Activated B cell treated with CpG ODN at 0.5 μM for 24 hours (primary cell): Measurements from ENCODE around the gene EGF. TPM values are rescaled to one million over a fixed set of nuclear protein-coding genes. Genes with fewer than 3 reads are reported as not detected.
"Not testable (repeated sequence)": the region's sequence is repeated elsewhere in the genome, so short reads cannot be mapped to it uniquely, and the experiment has no call there.

ENCODE experiments used
- ATAC-seq: fragments of 200-7000 bp; cut with Tn5 transposase; one replicate; pipeline ENCODE4 v1.10.0; 2021; ENCODE audit warnings: low read depth, mild to moderate bottlenecking, moderate library complexity
- CTCF ChIA-PET: fragments of 350-600 bp; sonication (Branson Sonifier 250); formaldehyde crosslinking; loops from one replicate; lab custom pipeline; 2021; ENCODE audit warnings: antibody characterized with exemption; lab: Charles Lee
- POLR2A ChIA-PET: fragments of 350-600 bp; sonication (Branson Sonifier 250); formaldehyde crosslinking; loops from one replicate; lab custom pipeline; 2021; ENCODE audit warnings: antibody characterized with exemption; lab: Charles Lee
- DNase-seq: peaks from one replicate; pipeline ENCODE4 v3.0.0; 2022
- H3K27ac Mint-ChIP-seq: one replicate; pipeline ENCODE4 v1.8.0; 2020; ENCODE audit warnings: mixed read lengths
- H3K27me3 Mint-ChIP-seq: one replicate; pipeline ENCODE4 v1.8.0; 2021; ENCODE audit warnings: mixed read lengths
- H3K36me3 Mint-ChIP-seq: one replicate; pipeline ENCODE4 v1.8.0; 2021; ENCODE audit warnings: low read depth, mixed read lengths
- H3K4me1 Mint-ChIP-seq: one replicate; pipeline ENCODE4 v1.8.0; 2021; ENCODE audit warnings: mixed read lengths
- H3K4me3 Mint-ChIP-seq: one replicate; pipeline ENCODE4 v1.8.0; 2020; ENCODE audit warnings: mild to moderate bottlenecking, mixed read lengths
- H3K9me3 Mint-ChIP-seq: one replicate; pipeline ENCODE4 v1.8.0; 2020; ENCODE audit warnings: mixed read lengths
- intact Hi-C: fragments of 100-400 bp; cut with micrococcal nuclease; formaldehyde crosslinking; loops from one replicate; pipeline ENCODE4 v1.15.1; 2024
- total RNA-seq: library from RNA; stranded (reverse); gene quantifications from 2 replicates; pipeline ENCODE4 v1.2.3, GENCODE V29; 2022
- TF ChIP-seq, protein P1 (sequence below): fragments of 200-600 bp; IDR thresholded peaks from one replicate; pipeline ENCODE4 v1.8.0; 2022; ENCODE audit warnings: antibody characterized with exemption, mild to moderate bottlenecking

EGF gene
- total RNA-seq, 1 donor from 2014 or later: not detected

DNA sequence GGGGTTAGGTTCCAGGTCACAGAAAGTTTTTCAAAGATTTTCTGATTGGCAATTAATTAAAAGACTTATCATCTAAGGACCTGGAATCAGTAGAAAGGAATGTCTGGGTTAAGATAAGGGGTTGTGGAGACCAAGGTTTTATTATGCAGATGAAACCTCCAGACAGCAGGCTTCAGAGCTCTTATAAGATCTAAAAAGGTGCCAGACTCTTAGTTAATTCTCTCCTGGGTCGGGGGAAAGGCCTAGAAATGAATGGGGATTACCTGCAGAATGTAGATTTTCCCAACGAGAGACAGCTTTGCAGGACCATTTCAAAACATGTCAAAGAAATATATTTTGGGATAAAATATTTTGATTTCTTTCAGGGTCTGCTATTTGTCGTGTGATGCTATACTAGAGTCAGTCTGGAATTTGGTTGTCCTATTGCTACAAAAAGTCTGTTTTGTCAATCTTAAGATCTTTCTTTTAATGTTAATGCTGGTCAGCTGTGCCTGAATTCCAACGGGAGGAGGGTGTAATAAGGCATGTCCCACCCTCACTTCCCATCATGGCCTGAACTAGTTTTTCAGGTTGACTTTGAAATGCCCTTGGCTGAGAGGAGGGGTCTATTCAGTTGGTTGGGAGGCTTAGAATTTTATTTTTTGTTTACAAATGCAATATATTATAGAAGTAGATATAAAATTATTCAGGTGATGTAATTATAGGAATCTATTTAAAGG, 15.8 kb downstream of the EGF start:
- ChIA-PET POLR2A (no interaction called here), CTCF (no interaction called here)
- DNase-seq (no peak), ATAC-seq (no peak)
- H3K36me3 Mint-ChIP-seq: no peaks in the 10 kb centered on the region
- TF ChIP-seq, protein P1, sequence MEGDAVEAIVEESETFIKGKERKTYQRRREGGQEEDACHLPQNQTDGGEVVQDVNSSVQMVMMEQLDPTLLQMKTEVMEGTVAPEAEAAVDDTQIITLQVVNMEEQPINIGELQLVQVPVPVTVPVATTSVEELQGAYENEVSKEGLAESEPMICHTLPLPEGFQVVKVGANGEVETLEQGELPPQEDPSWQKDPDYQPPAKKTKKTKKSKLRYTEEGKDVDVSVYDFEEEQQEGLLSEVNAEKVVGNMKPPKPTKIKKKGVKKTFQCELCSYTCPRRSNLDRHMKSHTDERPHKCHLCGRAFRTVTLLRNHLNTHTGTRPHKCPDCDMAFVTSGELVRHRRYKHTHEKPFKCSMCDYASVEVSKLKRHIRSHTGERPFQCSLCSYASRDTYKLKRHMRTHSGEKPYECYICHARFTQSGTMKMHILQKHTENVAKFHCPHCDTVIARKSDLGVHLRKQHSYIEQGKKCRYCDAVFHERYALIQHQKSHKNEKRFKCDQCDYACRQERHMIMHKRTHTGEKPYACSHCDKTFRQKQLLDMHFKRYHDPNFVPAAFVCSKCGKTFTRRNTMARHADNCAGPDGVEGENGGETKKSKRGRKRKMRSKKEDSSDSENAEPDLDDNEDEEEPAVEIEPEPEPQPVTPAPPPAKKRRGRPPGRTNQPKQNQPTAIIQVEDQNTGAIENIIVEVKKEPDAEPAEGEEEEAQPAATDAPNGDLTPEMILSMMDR: no peak
- no peak overlapping the region for H3K4me3 Mint-ChIP-seq
- no peaks in the 10 kb centered on the region for H3K4me1 Mint-ChIP-seq
- H3K9me3 Mint-ChIP-seq: no peaks in the 10 kb centered on the region
- no peak overlapping the region for H3K27ac Mint-ChIP-seq
- intact Hi-C loops: no loop called here
- H3K27me3 Mint-ChIP-seq: no peaks in the 10 kb centered on the region

DNA sequence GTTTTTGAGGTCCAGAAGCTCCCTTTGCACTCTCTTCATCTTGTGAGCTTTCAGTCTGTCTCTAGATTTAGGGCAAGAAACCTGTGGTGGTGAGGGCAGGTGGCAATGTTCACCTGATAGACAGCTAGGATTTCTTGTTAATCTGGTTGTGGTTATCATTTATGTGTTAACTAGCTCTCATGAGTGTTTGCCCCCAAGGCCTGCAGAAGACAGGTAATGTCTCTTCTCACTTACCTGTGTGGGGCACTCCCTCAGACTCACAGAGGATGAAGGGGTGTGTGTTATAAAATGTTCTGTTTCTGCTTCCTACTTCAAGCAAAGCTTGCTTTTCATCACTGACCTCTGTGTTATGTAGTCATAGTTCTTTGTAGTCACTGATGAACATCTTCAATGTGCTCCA, 17.8 kb downstream of the EGF start:
- Mint-ChIP-seq H3K36me3 (no peaks in the 10 kb centered on the region), H3K4me1 (no peaks in the 10 kb centered on the region), H3K4me3 (no peak overlapping the region), H3K9me3 (no peaks in the 10 kb centered on the region), H3K27me3 (no peaks in the 10 kb centered on the region), H3K27ac (no peak overlapping the region)
- ATAC-seq (no peak), DNase-seq (no peak)
- TF ChIP-seq, protein P1: no peak
- ChIA-PET CTCF (no interaction called here), POLR2A (interaction anchor here (0.5 kb wide), 1 partner anchor 126 kb away, joined by 7 read pairs; no protein-coding TSS in a partner anchor)
- intact Hi-C loops: no loop called here

DNA sequence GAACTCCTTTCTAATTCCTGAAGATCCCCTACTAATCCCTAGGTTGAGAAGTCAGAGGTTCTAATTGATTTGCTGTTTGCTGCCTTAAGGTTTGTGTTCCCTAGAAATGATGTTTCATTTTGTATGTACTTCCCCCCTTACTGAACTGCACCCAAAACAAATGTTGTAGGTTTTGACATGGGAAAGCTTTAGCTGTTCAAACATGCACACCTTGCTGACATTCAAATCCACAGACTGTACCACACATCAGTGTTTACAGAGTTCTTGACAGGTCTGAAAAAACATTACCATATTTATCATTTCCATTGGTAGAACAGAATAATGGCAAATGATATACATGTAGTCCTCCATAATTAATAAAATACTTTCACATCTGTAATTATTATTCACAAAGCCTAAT, 18.2 kb downstream of the EGF start:
- ATAC-seq (no peak), DNase-seq (no peak)
- Mint-ChIP-seq H3K4me1 (no peaks in the 10 kb centered on the region), H3K36me3 (no peaks in the 10 kb centered on the region), H3K27ac (no peak overlapping the region), H3K9me3 (no peaks in the 10 kb centered on the region), H3K4me3 (no peak overlapping the region), H3K27me3 (no peaks in the 10 kb centered on the region)
- ChIA-PET POLR2A (interaction anchor here (0.5 kb wide), 1 partner anchor 127 kb away, joined by 7 read pairs; no protein-coding TSS in a partner anchor), CTCF (no interaction called here)
- intact Hi-C loops: no loop called here
- TF ChIP-seq, protein P1: no peak

DNA sequence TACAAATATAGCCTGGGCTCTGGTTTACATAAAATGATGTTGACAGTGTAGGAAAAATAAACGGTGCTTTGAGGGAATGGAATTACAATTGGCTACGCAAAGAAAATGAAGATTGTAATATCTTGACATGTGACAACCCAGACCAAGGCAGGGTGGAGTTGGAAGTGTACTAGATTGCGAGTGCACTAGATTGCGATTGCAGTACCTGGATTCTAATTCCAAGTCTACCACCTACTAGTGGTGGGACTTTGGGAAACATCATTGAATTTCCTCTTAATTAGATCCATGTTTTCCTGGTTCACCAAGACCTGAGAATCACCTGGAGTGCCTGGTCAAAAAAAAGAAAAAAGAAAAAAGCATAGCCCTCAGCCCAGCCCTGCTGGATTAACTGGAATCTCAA, 18.6 kb downstream of the EGF start:
- CTCF ChIA-PET: no interaction called here
- Mint-ChIP-seq H3K36me3 (no peaks in the 10 kb centered on the region), H3K4me1 (no peaks in the 10 kb centered on the region), H3K4me3 (no peak overlapping the region), H3K9me3 (no peaks in the 10 kb centered on the region), H3K27ac (no peak overlapping the region), H3K27me3 (no peaks in the 10 kb centered on the region)
- TF ChIP-seq, protein P1: no peak
- ATAC-seq: no peak
- intact Hi-C loops: no loop called here
- POLR2A ChIA-PET: no interaction called here
- no peak for DNase-seq

DNA sequence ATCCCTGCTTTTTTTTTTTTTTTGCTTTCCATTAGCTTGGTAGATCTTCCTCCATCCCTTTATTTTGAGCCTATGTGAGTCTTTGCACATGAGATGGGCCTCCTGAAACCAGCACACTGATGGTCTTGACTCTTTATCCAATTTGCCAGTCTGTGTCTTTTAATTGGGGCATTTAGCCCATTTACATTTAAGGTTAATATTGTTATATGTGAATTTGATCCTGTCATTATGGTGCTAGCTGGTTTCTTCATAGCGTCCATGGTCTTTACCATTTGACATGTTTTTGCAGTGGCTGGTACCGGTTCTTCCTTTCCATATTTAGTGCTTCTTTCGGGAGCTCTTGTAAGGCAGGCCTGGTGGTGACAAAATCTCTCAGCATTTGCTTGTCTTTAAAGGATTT, 24.7 kb downstream of the EGF start:
- H3K4me3 Mint-ChIP-seq, H3K36me3 Mint-ChIP-seq, intact Hi-C loops, CTCF ChIA-PET, H3K9me3 Mint-ChIP-seq, H3K27ac Mint-ChIP-seq, H3K4me1 Mint-ChIP-seq, DNase-seq, ATAC-seq, POLR2A ChIA-PET: not testable (repeated sequence)
- peaks cover 13% of the 10 kb centered on the region for H3K27me3 Mint-ChIP-seq
